LNCAP (cell line): ENCODE results near the gene PRKAR1B.

Experiments
- TF ChIP-seq, protein P1 (sequence below): fragments of 450-650 bp; IDR thresholded peaks from 2 replicates; pipeline ENCODE4 v1.5.1; 2017; ENCODE audit warnings: mild to moderate bottlenecking

The PRKAR1B gene

DNA sequence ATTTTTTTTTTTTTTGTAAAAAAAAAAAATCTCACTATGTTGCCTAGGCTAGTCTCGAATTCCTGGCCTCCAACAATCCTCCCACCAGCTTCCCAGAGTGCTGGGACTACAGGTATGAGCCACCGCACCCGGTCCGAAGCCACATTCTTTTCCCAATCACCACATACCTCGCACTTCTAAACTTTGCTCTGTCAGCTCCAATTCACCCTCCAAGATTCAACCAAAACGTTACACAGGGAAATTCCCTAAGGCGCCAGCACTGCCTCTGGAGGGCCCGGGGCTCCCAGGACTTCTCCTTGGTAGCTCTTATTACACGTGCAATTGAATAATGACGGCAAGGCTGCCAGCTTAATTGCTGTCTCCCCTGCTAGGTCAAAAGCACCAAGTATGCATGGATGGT lies 10.9 kb downstream of the PRKAR1B start:
- TF ChIP-seq, protein P1, sequence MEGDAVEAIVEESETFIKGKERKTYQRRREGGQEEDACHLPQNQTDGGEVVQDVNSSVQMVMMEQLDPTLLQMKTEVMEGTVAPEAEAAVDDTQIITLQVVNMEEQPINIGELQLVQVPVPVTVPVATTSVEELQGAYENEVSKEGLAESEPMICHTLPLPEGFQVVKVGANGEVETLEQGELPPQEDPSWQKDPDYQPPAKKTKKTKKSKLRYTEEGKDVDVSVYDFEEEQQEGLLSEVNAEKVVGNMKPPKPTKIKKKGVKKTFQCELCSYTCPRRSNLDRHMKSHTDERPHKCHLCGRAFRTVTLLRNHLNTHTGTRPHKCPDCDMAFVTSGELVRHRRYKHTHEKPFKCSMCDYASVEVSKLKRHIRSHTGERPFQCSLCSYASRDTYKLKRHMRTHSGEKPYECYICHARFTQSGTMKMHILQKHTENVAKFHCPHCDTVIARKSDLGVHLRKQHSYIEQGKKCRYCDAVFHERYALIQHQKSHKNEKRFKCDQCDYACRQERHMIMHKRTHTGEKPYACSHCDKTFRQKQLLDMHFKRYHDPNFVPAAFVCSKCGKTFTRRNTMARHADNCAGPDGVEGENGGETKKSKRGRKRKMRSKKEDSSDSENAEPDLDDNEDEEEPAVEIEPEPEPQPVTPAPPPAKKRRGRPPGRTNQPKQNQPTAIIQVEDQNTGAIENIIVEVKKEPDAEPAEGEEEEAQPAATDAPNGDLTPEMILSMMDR: no peak

DNA sequence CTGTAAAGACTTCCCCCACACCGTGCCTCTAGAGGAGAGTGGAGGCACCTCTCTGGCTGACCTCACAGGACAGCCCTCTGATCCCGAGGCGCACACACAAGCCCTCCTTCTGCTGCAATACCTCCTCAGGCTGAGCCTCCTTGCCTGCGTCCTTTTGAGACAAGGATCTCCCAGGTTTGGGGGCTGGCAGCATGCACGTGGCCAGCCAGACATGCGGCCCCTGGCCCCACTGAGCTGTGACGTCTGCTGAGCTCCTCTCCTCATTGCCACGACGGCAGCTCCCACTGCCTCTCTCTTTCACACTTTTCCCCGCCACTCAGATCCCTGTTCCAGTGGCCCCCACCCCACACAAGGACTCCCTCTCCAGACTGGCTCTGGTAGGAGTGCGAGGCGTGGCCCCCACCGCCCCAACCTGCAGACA lies 12.8 kb downstream of the PRKAR1B start:
- TF ChIP-seq, protein P1: no peak

DNA sequence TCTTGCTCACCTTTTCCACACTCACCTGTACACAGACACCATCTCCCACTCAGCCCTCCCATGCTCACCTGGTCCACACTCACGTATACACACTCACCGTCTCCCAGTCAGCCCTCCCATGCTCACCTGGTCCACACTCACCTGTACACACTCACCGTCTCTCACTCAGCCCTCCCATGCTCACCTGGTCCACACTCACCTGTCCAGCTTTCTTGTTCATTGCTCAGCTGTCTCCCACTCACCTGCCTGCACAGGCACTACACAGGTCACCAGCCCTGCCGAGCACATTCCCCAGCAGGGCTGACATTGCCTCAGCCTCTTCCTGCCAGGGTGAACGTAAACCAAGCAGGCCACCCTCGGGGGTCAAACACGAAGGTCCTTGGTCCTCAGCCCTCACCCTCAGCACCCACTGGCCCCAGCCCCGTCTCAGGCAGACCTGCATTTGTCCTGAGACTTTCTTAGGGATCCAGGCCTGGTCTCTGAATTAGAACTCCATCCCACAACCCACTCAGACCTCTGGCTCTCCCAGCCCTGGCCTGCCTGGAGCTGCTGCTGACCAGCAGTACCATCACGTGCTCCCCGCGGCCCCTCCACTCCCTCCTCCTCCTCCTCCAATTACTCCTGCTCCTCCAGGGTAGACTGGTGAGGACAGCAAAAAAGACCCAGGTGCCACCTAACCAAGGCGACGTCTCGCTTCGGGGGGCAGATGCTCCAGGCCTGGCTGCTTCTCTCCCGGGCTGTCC lies 13.4 kb downstream of the PRKAR1B start:
- TF ChIP-seq, protein P1: no peak

DNA sequence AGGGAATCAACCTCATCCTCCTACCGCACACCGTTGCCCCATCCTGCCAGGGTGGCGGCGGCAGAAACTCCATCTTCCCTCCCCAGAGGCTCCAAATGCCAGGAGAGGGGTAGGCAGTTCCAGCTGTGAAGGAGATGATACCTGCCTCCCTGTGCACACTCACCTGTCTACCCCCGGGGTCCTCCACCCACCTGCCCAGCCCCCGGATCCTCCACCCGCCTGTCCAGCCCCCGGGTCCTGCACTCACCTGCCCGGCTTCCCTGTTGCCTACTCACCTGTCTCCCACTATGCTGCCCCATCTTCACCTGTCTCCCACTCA lies 14.0 kb downstream of the PRKAR1B start:
- TF ChIP-seq, protein P1: no peak

DNA sequence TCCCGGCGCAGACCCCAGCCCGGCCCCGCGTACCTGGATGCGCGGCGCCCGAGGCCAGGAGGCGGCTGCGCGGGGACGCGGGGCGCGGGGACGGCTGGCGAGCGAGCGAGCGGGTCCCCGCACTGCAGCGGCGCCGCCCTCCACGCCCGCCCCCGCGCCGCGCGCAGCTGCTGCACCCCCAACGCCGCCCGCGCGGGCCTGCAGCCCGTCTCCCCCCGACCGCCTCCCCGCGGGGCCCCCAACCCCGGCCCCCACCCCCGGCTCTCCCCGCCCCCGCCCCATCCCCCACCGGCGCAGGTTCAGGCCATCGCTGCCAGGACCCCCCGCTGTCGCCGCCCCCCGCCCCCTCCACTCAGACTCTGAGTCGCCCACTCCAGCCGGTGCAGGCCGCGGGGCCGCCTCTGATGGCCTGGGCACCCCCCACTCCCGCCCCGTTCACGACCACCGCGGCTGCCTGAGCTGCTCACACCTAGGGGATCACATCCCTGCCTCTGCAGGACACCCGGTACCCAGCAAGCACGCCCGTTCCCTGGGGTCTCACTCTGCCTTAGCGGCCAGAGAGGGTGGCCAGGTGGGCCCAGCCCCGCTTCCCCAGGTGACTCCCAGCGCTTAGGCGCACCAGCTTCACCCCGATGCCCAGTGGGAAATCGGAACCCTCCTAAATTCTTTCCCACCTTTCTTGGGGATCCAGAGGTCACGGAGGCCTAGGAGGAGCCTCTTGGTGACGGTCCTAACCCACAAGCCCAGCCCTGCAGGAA lies 14.5 kb downstream of the PRKAR1B start:
- TF ChIP-seq, protein P1: no peak

DNA sequence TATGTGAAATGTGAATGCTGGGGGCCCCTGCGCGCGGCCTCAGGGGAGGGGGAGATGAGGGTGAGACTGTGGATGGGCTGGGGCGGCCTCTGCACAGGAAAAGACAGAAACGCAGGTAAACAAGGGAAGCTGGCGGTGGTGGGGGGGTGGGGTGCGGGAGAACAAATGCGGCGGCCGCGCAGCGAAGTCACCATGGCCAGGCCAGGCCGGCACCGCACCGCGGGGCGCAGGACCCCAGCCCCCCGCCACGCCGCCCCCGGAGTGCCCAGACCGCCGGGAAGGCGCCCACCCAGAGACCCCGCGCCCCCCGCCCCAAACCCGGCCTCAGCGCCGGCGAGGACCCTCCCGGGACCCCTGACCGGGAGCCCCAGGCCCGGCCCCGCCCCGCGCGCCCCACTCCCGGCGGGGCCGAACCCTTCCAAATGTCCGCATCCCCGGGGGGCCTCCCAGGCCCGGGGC lies 15.1 kb downstream of the PRKAR1B start:
- TF ChIP-seq, protein P1: no peak

DNA sequence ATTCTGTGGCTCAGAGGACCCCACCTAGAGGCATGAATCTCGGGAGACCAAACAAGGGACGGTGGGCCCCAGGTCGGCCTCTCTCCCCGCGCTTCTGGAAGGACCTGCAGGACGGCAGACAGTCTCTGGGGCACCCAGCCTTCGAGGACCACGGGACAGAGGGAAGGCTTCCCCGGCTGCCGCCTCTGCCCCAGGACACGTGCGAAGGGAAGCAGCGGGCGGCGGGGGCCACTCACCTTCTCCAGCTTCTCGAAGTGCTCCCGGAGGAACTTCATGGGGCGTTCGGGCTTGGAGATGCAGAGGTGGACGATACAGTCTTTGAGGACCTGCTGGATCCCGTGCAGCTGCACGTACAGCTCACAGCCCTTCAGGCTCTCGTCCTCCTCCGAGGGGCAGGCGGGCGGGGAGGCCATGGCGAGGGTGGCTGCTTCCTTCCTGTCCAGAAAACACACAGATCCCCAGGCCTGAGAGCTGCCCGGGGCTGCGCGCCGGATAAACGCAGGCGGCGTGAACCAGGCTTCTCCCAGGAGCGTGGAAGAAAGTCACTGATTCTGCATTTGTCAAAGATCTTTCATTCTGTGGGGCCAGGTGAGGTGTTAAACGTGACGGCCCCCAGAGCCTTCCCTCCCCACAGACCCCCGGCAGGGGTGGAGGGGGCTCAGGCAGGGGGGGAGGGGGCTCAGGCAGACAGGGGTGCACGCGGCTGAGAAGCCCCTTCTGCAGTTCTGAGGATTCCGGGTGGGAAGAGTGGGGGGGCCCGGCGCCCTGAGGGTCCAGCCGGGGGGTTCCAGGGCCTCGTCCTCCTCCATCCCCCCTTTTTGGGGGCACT lies 15.8 kb downstream of the PRKAR1B start:
- TF ChIP-seq, protein P1: no peak
